ENCODE data around the gene RPS27L.

The RPS27L gene

DNA sequence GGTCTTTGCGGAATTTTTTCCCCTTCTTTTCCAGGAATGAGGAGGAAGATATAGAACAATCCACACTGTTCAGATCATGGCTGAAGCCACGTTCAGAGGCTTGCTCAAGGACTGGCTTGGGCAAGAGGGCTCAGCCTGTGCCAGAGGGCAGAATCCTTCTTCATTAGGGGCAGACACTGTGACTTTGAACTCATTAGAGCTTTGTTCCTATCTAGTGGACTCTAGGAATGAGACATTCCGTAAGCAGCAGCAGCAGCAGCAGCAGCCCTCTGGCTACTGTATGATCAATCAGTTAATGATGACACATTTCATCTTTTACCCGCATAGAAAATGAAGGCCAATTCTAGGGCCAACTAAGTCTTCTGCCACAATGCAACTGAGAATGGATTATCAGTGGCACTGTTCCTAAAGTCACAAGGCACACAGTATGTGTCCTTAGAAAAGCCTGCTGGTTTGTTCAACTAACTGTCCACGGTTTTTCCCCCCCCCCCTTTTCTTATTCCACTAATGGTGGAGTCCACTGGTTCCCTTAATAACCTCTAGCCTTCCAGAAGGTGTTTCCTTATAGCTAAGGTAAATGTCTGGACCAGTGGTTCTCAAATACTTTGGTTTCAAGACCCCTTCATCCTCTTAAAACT lies 30.4 kb upstream of the RPS27L start:
- DNase-seq = no peak

DNA sequence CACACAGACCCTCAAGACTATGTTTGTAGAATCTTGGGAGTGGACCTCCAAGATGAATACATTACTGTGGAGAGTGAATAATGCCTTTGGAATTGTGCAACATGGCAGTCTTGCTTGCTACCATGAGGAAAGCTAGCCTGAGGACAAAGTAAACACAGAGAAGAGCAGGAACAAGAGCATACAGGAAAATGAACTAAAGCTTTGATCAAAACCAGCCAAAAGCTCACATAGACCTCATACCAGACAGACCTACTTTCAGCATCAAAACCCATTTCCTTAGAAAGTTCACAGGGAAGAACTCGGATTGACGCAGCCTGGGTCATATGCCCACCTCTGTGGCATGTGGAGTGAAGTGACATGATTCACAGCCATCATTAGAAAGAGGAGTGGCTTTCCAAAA lies 28.8 kb upstream of the RPS27L start:
- no peak for DNase-seq

DNA sequence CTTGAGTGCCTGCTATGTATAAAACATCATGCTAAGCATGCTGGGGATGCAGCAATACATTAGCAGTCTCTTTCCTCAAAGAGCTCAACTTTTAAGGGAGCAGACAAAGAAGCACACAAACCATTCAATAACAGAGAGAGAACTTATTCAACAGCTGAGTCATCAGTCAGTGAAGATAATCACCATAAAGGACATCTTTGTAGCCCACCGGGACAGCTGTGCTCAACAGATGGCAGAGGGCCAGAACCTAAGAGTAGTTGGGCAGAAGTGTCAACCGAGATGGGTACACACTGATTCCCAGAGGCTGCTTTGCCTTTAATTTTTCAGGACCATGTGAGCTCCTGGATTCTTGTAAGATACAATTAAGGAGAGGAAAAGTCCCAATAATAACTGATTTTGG lies 27.9 kb upstream of the RPS27L start:
- no peak for DNase-seq

DNA sequence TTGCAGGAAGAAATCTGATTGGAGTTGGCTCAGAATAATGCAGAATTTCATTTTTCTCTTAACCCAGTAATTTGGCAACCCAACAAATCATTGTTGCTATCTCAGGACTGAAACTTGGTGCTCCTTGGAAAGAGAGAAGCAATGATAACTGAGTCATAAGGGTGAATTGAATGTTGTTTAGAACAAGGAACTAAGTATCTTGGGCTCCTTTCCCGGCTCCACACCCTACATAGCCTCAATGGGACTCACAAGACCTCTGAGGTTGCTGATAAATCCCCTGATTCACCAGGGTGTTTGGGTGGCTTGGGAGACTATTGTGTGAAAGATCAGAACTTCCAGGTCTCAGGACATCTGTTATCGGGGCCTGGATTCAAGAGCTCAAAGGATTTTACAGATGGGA lies 24.4 kb upstream of the RPS27L start:
- peak; percentile 64 to 65 for DNase-seq

DNA sequence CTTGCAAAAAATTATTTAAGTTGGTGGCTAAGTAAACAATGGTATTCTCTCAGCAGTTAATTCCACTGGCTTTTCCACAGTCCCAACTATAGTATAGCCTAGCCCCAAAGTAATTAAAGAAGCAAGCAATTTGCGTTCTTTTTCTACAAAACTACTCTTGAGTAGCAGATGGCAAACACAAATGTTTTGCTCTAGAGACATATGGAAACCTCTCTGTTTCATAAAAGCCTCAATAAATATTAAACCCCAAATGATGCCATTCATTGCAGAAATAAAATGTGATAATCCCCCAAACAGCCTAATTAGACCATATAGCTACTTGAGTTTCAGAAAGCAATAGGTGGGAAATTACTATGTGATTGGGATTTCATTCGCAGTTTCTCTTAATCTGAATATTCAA lies 23.5 kb upstream of the RPS27L start:
- no peak for DNase-seq

DNA sequence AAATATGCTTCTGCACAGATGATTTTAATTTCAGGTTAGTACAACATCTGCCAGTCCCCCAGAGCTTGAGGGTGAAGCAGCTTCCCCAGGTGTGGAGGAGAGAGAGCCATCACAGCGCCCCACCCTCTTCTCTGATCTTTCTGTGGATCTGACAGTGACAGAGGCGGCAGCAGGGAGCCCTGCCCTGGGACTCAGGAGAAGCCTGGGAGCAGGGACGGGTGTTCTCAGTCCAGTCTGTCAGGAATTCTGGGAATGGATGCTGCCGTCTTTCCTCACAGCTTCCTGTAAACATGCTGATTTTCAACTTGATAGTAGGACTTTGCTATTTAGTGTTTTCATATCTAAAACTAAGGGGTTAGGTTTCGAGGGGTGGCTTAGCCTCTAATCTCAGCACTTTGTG lies 20.8 kb upstream of the RPS27L start:
- DNase-seq = no peak

DNA sequence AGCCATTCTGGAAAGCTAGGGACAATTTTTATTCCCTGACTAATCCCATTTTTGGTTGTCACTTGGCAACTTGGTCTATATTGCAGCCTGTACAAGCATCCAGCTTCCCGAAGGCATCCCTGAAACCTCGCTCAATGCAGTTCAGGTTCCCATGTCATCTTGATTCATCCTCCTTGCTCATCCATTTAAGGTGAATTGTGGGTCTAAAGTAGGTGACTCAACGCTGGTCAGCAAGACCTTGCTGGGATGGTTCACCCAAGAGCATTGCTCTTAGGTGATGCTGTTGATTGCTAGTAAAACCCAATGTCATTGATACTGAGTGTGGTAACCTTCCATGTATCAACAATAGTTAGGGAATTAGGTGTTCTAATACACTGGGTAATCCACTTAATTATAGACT lies 19.0 kb upstream of the RPS27L start:
- no peak for DNase-seq

DNA sequence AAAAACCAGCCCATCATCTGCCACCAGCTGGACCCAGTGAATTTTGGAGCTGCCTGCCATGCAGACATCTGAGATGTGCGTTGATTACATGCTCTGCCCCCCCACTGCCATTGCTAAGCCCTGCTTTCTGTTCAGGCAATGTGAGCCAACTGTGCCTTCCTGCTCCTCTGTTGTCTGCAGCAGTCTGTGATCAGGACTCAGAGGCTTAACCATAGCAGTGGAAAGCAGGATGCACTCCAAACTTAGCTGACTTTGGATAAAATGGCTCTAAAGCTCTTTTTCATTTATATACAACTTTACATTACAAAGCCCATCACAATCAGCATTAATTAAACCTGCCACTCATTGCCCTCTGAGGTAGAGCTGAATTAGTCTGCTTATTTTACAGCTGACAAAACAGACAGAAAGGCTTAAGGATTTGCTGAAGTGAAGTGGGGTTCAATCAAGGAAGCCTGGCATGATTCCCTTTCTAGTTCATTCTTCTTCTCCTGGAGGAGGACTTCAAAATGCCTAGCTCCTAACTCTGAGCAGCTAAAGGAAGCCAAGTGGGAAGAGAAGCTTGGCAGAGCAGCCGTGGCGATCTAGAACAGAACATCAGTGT lies 15.7 kb upstream of the RPS27L start:
- no peak for DNase-seq

DNA sequence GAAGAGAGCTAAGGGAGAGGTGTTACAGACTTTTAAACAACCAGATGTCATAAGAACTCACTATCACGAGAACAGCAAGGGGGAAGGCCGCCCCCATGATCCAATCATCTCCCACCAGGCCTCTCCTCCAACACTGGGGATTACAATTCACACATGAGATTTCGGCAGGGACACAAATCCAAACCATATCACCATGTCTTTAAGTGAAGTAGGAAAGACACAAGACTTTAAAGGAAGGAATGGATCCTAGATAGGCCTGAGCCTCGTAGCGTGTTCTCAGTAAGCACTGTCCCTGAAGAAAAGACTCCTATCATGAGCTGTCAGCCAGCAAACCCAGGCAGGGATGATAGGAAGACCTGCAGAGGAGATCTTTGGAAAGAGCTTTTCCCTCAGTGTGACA lies 15.1 kb upstream of the RPS27L start:
- DNase-seq = no peak

DNA sequence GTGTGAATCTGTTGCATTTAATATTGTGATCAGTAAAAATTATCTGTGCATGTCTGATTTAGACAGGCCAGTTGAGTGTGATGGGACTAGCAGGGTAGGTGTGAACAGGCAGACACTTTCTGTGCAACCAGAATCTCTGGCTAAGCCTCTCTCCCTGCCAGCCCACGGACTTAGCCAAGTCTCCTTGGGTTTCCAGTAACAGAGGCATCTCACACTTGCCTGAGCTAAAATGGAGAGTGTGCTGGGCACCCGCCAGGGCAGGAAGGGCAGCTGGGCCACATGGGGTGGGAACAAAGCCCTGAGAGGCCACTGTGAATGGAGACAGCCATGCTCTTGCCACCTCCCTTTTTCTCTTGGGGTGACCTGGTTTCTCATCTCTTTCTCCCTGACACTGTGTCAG lies 12.5 kb upstream of the RPS27L start:
- DNase-seq = no peak

DNA sequence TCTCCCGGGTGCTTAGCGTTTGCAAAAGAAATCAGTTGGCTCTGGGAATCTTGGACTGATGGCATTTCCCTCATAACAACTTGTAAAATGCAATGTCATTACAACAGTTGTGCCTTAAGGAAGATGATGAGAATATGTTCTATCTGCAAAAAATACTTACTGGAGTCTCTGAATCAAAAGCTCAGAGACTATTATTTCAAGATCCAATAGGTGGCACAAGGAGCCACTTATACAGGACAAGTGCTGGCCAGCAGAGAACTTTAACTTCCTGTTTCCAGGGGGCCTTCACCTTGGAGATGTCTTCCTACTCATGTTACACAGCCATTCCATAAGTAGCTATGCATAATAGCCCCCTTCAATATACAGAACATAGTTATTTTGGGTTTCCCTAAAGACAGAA lies 8.9 kb upstream of the RPS27L start:
- peak; percentile 60 to 62 for DNase-seq

DNA sequence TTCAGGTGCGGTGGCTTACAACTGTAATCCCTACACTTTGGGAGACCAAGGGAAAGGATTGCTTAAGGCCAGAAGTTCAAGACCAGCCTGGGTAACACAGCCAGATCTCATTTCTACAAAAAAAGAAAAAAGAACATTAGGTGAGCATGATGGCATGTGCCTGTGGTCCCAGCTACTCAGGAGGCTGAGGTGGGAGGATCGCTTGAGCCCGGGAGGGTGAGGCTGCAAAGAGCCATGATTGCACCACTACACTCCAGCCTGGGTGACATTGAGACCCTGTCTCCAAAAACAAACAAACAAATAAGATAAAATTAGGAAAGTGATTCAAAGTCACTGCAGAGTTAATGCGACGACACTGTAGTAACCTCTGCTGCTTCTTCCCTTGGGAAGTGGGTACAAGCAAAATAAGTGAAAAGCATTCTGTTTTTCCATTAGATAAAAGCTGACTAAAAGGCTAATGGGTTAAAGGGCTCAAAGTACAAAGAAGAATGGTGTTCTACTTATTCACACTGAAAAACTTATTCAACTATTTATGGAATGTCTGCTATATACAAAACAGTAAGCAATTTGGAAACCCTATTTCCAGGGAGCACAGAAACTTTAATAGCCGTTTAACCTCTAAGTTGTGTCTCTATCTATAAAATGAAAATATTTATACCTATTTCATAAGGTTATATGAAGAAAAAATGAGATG lies 8.0 kb upstream of the RPS27L start:
- no peak for DNase-seq

DNA sequence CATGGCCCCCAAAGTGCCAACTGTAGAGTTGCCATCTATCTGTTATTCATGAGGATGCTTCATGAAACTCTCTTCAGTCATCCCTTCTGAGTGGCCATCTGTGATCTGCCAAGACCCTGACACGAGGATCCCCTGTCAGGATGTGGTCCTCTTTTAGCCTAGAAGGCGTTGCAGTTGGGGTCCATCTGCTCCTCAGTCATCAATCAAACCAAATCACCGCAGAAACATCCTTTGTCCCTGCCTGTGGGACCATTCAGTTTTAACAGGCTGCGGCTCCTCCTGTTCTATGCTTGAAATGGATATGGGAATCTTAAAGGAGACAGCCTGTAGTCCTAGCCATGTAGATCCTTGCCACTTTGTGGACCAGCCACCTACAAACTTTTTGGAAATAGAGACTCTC lies 5.9 kb upstream of the RPS27L start:
- no peak for DNase-seq

DNA sequence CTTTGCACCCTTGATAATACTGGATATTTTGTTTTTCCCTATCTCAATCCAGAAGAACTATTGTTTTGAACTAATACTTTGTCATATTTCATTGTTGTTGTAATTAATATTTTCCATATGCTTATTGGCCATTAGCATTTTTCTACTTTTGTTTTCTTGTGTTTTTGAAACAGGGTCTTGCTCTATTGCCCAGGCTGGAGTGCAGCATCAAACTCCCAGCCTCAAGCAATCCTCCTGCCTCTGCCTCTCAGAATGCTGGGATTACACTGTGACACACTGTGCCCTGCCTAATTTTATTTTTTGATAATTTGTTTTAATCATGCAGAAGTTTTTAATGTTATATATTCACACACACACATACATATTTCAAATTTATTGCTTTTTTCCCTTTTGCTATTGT lies 3.4 kb upstream of the RPS27L start:
- DNase-seq = no peak

DNA sequence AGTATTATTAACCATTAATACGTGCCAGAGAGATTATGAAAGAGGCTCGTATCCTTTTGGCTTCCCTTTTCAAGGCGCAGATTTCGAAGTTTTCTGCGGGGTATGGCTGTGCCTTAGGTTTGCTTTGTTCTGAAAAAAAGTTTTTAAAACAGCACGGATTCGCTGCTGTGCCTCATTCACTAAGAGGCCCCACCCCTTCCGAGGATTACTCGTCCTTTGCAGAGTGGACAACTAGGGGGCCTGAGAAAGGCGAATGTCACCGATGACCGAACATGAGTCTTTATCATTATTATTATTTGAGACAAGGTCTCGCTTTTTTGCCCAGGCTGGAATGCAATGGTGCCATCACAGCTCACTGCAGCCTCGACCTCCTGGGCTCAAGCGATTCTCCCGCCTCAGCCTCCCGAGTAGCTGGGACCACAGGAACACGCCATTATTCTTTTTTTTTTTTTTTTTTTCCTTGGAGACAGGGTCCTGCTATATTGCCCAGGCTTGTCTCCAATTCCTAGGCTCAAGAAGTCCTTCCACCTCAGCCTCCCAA lies 684 bp upstream of the RPS27L start:
- peak; percentile 69 to 71 for DNase-seq

DNA sequence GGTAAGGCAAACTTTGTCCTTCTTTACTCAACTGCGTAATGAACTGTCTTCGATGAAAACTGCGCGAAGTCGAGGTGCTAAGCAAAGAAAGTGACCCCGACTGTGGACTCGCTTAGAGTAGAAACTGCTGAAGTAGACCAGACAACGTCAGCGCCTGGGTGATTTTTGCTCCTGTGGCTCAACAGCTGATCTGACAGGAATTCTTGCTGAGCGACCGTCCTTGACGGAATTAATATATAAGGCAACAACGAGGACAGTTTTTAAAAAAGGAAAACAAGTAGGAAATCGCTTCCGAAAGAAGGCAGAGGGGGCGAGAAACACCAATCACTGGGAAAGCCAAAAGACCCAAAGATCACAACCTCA lies 541 bp downstream of the RPS27L start:
- peak; percentile 54 to 68 for DNase-seq

DNA sequence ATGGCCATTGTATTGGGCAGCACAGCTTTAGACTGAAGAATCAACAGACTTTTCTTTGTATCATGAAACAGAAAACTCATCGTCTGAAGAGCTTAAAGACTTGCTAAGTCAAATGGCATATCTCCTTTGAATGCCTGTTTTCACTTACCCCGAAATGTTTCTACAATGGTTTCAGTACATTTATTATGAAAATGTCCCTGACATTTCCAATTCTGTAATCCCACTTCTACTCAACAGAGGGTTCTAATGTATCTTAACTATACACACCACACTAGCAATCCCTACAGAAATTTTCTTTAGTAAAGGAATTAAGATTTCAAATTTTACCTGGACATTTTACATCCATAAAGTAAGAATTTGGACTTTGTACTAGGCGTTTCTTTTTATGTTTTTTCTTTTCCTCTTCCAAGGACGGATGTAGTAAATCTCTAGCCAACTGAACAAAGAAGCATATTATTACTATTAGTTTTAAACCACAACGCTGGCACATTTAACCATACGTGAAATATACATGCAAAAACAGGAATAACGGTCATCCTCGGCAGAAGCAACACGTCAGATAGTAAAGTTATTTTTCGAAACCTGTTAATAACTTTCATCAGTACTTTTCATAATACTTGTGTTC lies 1.1 kb downstream of the RPS27L start:
- peak in 1 of 2 donors; percentile 17 for DNase-seq

DNA sequence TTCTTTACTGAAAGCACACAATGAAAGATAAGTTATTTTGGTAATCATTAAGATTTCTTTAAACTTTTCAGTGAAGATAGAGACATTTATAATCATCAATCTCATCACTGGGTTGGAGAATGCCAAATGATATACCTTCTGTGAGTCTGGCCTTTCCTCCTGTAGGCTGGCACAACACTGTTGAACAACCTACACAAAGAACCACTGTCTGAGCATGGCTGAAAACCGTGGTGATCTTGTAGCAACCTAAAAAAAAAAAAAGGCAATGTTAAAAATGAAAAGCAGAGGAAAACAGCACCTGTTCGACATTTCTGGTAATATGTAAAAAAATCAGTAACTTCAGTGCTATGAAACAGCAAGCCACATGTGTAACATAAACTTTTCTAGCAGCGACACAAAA lies 1.8 kb downstream of the RPS27L start:
- DNase-seq = no peak

DNA sequence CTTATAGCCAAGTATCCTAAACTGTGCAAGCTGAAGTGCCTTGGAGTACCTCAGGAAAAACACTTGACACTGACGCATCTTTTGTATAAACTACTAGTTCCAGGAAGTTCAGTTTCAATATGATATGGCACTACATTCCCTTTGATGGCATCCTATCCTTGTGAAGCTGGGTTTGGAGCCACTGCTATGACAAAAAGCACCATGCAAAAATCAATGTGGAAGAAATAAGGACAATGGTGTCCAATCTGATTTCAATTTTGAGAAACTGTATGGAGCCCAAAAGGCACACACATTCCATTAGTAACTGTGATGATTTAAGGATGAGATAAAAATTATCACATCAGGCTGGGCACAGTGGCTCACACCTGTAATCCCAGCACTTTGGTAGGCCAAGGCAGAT lies 5.6 kb downstream of the RPS27L start:
- no peak for DNase-seq

DNA sequence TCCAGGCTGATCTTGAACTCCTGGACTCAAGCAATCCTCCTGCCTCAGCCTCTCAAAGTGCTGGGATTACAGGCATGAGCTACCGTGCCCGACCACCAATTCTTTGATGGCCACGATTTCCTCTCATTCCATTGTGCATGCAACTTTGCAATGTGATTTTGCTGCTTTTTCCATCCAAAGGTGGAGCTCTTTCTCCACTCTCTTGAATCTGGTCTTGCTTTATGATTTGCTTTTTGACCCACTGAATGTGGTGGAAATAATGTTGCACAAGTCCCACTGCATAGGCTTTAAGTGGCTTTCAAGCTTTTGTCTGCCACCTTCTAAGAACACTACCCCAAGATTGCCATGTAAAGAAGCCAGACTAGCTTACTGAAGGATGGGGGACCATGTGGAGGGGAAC lies 10.6 kb downstream of the RPS27L start:
- peak in 1 of 2 donors; percentile 3 for DNase-seq

DNA sequence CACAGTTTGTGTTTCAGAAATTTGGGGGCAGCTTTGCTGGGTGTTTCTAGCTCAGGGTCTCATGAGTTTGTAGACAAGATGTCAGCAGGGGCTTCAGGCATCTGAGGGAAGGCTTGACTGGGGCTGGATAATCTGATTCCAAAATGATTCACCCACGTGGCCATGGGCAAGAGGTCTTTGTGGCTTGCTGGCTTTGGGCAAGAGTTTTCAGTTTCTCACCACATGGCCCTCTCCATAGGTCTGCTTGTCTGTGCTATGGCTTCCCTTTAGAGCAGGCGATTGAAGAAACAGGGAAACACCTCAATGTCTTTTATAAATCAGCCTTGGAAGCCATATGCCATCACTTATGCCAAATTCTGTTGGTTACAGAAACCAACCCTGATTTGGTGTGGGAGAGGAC lies 11.9 kb downstream of the RPS27L start:
- no peak for DNase-seq

DNA sequence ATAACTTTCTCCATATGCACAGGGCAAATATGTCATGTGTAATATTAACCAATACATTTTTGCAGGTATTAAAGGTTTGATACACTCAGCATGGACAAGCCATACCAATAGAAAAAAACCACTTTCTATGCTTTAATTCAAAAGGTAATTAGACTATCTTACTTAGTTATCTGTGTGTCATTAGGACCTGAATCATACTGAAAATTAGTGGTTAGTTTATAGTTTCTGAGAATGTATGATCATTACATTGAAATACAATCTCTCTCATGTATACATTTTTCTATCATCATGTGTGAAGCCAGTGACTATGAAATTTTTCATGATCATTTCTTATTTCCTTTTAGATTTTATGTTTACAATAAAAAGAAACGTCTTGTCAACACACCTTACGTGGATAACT lies 16.3 kb downstream of the RPS27L start:
- no peak for DNase-seq

DNA sequence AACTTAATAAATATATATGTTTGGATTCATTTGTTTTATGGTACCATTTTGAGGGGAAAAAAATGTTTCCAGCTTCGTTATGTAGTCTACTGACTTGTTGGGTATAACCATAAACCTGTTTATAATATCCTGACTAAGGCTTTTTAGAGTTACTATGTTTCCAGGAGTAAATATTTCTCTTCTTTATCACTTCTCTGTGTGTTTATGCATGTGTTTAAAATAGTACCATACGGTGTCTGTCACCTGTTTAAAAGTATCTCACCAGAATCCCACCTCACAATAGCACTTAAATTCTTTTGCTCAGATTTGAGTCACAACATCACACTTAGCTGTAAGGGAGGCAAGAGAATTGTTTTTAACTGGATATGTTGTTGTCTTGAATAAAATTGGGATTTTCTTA lies 20.5 kb downstream of the RPS27L start:
- DNase-seq = no peak

DNA sequence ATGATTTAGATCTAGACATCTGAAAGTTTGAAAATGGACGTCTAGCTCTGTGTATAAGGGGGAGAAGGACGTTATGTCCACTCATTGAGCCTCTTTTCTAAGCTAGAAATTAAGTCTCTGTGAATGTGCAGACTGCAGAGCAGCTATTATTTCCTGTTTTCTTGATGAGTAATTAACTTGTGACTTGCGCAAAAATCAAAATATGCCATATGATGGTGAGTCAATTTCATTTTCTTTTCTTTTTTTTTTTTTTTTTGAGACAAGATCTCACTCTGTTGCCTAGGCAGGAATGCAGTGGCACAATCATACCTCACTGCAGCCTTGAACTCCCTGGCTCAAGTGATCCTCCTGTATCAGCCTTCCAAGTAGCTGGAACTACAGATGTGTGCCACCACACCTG lies 21.5 kb downstream of the RPS27L start:
- peak; percentile 78 to 96 for DNase-seq
